Hepatocyte (in vitro differentiated cells): ENCODE data around the gene GBP2.

ENCODE experiments used
- CTCF ChIP-seq: fragments of 200-600 bp; sonication (generic); IDR thresholded peaks from 2 replicates; pipeline ENCODE4 v1.5.1; 2016; ENCODE audit warnings: antibody characterized with exemption, mild to moderate bottlenecking; ENCODE audit not compliant: poor library complexity
- EZH2phosphoT487 ChIP-seq: fragments of 200-600 bp; sonication (generic); IDR thresholded peaks from one replicate; pipeline ENCODE4 v1.6.1; 2018; ENCODE audit warnings: antibody characterized with exemption, mild to moderate bottlenecking, low read depth, moderate library complexity; ENCODE audit not compliant: unreplicated experiment, severe bottlenecking

GRCh38 chr1:89100412-89100811 lies 25.5 kb downstream of the GBP2 start:
- TF ChIP-seq CTCF (no peak), EZH2phosphoT487 (no peak)
